NB4 (cell line): Measurements from ENCODE around the gene IL21.

Experiments used
- CTCF ChIP-seq: IDR thresholded peaks from one replicate; pipeline ENCODE4 v1.5.1; 2012; ENCODE audit warnings: low read depth, low read length
- MAX ChIP-seq: IDR thresholded peaks from 2 replicates; pipeline ENCODE4 v1.6.1; 2011; ENCODE audit warnings: low read depth, low read length
- MYC ChIP-seq: IDR thresholded peaks from 2 replicates; pipeline ENCODE4 v1.6.1; 2011; ENCODE audit warnings: low read depth, low read length
- POLR2A ChIP-seq: IDR thresholded peaks from 2 replicates; pipeline ENCODE4 v1.6.1; 2011; ENCODE audit warnings: mild to moderate bottlenecking; ENCODE audit not compliant: insufficient read length; ENCODE audit errors: extremely low read depth

- TF ChIP-seq CTCF (no peak), POLR2A (no peak), MAX (no peak), MYC (no peak)
Measured at GRCh38 chr4:122614621-122615020, 6.2 kb downstream of the IL21 start.
